Activated naive CD8-positive, alpha-beta T cell treated with anti-CD3 and anti-CD28 coated beads, Interleukin-2, amount 10 ng/mL, durations not matched to agents 7 days and 5 days (primary cell): ENCODE results near the gene KRTAP12-4. TPM values are rescaled to one million over a fixed set of nuclear protein-coding genes. Genes with fewer than 3 reads are reported as not detected.
"Not testable (repeated sequence)": the region's sequence is repeated elsewhere in the genome, so short reads cannot be mapped to it uniquely, and the experiment has no call there.

Experiments
- ATAC-seq: fragments of 150-1000 bp; cut with Tn5 transposase; one replicate; pipeline ENCODE4 v1.10.0; 2021; ENCODE audit warnings: low read depth, moderate library complexity
- POLR2A ChIA-PET: fragments of 350-600 bp; sonication (Branson Sonifier 250); formaldehyde crosslinking; loops from one replicate; lab custom pipeline; 2021; ENCODE audit warnings: antibody characterized with exemption; lab: Charles Lee
- DNase-seq: peaks from one replicate; pipeline ENCODE4 v3.0.0; 2021
- H3K27ac Mint-ChIP-seq: one replicate; pipeline ENCODE4 v1.8.0; 2022; ENCODE audit warnings: mild to moderate bottlenecking, mixed read lengths
- H3K27me3 Mint-ChIP-seq: one replicate; pipeline ENCODE4 v1.8.0; 2022; ENCODE audit warnings: mild to moderate bottlenecking, moderate library complexity, mixed read lengths
- H3K36me3 Mint-ChIP-seq: one replicate; pipeline ENCODE4 v1.8.0; 2021; ENCODE audit warnings: mild to moderate bottlenecking, mixed read lengths
- H3K4me1 Mint-ChIP-seq: one replicate; pipeline ENCODE4 v1.8.0; 2021; ENCODE audit warnings: mixed read lengths
- H3K4me3 Mint-ChIP-seq: one replicate; pipeline ENCODE4 v1.8.0; 2022; ENCODE audit warnings: mild to moderate bottlenecking, moderate library complexity, mixed read lengths
- H3K9me3 Mint-ChIP-seq: one replicate; pipeline ENCODE4 v1.8.0; 2021; ENCODE audit warnings: mixed read lengths
- total RNA-seq, 2 experiments: library from RNA; stranded (reverse); gene quantifications; one replicate each; pipeline ENCODE4 v1.2.3, GENCODE V29; 2021

Gene KRTAP12-4
- total RNA-seq, 2 experiments from 2014 or later: not detected

DNA sequence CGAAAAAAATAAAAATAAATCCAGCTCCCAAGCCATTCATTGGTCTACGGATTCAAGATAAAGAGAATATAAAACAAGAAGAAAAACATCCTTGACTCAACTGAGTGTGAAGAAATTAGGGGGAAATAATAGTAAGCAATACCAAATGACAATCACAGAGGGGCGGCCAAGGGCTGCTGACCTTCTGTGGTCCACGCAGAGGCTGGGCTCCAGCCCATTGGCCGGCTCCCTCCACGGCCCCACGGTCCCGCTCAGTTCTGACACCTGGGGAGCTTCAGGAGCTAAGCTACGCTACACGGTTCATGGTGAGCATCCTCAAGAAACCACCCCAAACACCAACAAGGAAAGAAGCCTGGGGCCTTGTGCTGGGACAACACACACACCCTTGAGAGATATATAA lies 42.1 kb upstream of the KRTAP12-4 start:
- H3K36me3 Mint-ChIP-seq: no peaks in the 10 kb centered on the region
- no peak overlapping the region for H3K27ac Mint-ChIP-seq
- no peak for DNase-seq
- no peak overlapping the region for H3K4me3 Mint-ChIP-seq
- POLR2A ChIA-PET: no interaction called here
- H3K4me1 Mint-ChIP-seq: no peaks in the 10 kb centered on the region
- no peak for ATAC-seq
- peaks cover 4% of the 10 kb centered on the region for H3K9me3 Mint-ChIP-seq
- H3K27me3 Mint-ChIP-seq: peaks cover 41% of the 10 kb centered on the region

DNA sequence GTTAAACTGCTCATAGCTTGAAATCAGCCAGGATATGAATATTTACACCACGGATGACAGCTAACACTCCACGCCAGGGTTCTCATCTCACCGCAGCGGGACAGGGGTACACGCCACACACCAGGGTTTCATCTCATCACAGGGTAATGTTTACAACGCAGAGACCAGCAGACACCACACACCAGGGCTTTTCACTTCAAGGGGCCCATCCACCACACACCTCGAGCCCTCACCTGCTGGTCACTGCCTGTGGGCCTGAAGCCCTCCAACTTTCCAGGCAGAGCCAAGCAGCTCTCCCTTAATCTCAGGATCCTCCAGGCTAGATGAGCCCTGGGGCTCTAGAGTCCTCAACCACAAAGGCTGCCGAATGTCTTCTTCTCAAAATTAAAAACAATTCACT lies 41.2 kb upstream of the KRTAP12-4 start:
- POLR2A ChIA-PET: no interaction called here
- H3K27me3 Mint-ChIP-seq: peaks cover 37% of the 10 kb centered on the region
- H3K27ac Mint-ChIP-seq: no peak overlapping the region

DNA sequence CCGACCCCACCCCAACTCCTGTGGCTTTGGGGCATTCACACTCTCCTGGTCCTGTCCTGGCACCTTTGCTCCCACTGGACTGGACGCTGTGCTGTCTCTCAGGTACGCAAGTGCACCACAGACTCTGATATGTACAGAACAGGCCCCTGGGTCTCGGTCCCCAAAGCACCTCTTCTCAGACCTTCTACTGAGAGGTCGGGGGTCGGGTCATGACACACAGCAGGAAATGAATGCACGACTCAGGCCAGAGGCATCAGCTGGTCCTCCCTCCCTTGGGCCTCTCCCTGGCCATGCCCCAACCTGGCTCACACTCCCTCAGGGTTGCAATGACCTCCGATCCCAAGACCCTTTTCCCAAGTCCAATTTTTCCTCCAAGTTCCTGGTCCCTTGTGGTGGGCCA lies 40.7 kb upstream of the KRTAP12-4 start:
- Mint-ChIP-seq H3K9me3 (peaks cover 5% of the 10 kb centered on the region), H3K4me3 (no peak overlapping the region), H3K27ac (no peak overlapping the region), H3K4me1 (no peaks in the 10 kb centered on the region), H3K27me3 (peaks cover 37% of the 10 kb centered on the region), H3K36me3 (no peaks in the 10 kb centered on the region)
- DNase-seq (no peak), ATAC-seq (no peak)
- POLR2A ChIA-PET: no interaction called here

More for the DNA sequence above, 41.2 kb upstream of the KRTAP12-4 start:
- Mint-ChIP-seq H3K9me3 (peaks cover 5% of the 10 kb centered on the region), H3K36me3 (no peaks in the 10 kb centered on the region), H3K4me3 (no peak overlapping the region), H3K4me1 (no peaks in the 10 kb centered on the region)
- no peak for ATAC-seq
- DNase-seq: no peak

DNA sequence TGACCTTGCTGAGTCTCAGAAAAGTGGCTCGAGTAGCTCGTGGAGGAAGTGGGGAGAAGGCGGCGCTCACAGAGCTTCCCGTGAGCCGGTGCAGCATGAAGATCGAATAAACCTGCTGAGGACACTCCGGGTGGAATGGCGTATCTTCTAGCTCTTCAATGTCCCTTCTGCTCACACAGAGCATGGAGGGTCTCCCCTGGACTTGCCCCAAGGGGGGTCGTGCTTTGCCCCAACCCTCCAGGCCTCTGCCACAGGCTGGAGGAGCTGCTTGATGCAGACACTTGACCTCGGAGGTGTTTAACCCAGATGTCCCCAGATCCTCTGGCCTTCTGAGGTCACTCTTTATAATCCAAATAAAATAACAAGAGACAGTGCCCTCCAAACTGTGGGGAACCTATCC lies 40.3 kb upstream of the KRTAP12-4 start:
- Mint-ChIP-seq H3K27me3 (peaks cover 34% of the 10 kb centered on the region), H3K27ac (no peak overlapping the region), H3K9me3 (peaks cover 5% of the 10 kb centered on the region), H3K4me3 (no peak overlapping the region), H3K4me1 (no peaks in the 10 kb centered on the region), H3K36me3 (no peaks in the 10 kb centered on the region)
- no peak for ATAC-seq
- no peak for DNase-seq
- POLR2A ChIA-PET: no interaction called here

DNA sequence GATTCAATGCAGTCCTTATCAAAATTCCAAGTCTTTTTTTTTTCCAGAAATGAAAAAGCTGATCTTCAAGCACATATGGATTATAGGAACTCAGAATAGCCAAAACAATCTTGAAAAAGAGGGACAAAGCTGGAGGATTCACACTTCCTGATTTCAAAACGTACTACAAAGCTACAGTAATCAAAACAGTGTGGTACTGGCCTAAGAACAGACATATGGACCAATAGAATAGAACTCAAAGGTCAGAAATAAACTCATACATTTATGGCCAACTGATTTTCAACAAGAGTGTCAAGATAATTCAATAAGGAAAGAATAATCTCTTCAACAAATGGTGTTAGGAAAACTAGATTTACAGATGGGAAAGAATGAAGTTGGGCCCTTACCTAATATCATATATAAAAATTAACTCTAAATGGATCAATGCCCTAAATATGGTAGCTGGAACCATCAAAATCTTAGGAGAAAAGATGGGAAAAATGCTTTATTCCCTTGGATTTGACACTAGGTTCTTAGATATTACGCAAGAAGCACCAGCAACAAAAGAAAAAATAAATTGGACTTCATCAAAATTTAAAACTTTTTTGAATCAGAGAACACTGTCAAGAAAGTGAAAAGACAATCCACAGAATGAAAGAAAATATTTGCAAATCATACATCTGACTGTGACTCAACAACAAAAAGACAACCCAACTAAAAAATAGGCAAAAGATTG lies 38.5 kb upstream of the KRTAP12-4 start:
- DNase-seq (no peak), ATAC-seq (no peak)
- Mint-ChIP-seq H3K9me3 (peaks cover 5% of the 10 kb centered on the region), H3K4me1 (no peaks in the 10 kb centered on the region), H3K36me3 (no peaks in the 10 kb centered on the region), H3K4me3 (no peak overlapping the region), H3K27ac (no peak overlapping the region), H3K27me3 (peaks cover 22% of the 10 kb centered on the region)
- POLR2A ChIA-PET: no interaction called here

DNA sequence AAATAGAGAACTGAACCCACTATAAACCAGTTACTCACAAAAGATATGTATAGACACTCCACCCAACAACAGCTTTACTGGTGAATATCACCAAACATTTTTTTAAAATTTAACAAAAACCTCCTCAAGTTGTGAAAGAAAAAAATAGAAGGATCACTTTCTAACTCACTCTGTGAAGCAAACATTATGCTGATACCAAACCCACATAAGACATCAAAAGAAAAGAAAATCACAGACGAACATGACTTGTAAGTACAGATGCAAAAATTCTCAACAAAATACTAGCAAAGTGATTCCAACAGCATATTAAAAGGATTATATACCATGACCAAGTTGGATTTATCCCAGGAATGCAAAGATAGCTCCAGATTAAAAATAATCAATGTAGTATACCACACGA lies 37.2 kb upstream of the KRTAP12-4 start:
- ATAC-seq (no peak), DNase-seq (no peak)
- H3K36me3 Mint-ChIP-seq: no peaks in the 10 kb centered on the region
- H3K4me1 Mint-ChIP-seq: no peaks in the 10 kb centered on the region
- peaks cover 10% of the 10 kb centered on the region for H3K27me3 Mint-ChIP-seq
- no peak overlapping the region for H3K4me3 Mint-ChIP-seq
- H3K27ac Mint-ChIP-seq: no peak overlapping the region
- H3K9me3 Mint-ChIP-seq: peaks cover 5% of the 10 kb centered on the region
- POLR2A ChIA-PET: no interaction called here

DNA sequence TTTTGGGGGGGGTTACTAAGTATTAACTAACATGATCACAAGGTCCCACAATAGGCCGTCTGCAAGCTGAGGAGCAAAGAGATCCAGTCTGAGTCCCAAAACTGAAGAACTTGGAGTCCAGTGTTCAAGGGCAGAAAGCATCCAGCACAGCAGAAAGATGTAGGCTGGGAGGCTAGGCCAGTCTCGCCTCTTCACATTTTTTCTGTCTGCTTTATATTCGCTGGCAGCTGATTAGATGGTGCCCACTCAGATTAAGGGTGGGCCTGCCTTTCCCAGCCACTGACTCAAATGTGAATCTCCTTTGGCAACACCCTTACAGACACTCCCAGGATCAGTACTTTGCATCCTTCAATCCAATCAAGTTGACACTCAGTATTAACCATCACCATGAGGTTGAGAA lies 35.3 kb upstream of the KRTAP12-4 start:
- H3K4me3 Mint-ChIP-seq, ATAC-seq, H3K27ac Mint-ChIP-seq, H3K4me1 Mint-ChIP-seq, H3K9me3 Mint-ChIP-seq, POLR2A ChIA-PET, H3K27me3 Mint-ChIP-seq, DNase-seq, H3K36me3 Mint-ChIP-seq: not testable (repeated sequence)

DNA sequence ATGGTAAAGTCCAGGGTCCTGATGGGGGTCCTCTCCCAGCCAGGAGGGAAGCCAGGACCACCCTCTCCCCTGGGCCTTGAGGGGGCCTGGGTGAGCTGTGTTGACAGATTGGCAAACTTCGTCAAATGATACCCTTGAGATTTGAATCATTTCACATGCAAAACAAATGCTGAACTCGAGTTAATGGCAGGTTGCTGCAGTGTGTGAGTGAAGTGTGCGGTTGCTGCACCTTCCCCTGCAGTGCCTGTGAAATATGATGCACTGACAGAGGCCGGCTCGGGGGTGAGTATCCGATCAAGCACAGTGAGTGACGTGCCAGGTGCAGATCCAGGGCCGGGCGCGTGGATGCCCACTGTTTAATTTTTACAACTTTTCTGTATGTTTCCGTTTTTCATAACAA lies 33.2 kb upstream of the KRTAP12-4 start:
- POLR2A ChIA-PET: no interaction called here
- ATAC-seq: no peak
- DNase-seq: no peak
- Mint-ChIP-seq H3K27me3 (peaks cover 3% of the 10 kb centered on the region), H3K4me1 (peaks cover 5% of the 10 kb centered on the region), H3K36me3 (no peaks in the 10 kb centered on the region), H3K9me3 (peaks cover 3% of the 10 kb centered on the region), H3K4me3 (no peak overlapping the region), H3K27ac (no peak overlapping the region)

DNA sequence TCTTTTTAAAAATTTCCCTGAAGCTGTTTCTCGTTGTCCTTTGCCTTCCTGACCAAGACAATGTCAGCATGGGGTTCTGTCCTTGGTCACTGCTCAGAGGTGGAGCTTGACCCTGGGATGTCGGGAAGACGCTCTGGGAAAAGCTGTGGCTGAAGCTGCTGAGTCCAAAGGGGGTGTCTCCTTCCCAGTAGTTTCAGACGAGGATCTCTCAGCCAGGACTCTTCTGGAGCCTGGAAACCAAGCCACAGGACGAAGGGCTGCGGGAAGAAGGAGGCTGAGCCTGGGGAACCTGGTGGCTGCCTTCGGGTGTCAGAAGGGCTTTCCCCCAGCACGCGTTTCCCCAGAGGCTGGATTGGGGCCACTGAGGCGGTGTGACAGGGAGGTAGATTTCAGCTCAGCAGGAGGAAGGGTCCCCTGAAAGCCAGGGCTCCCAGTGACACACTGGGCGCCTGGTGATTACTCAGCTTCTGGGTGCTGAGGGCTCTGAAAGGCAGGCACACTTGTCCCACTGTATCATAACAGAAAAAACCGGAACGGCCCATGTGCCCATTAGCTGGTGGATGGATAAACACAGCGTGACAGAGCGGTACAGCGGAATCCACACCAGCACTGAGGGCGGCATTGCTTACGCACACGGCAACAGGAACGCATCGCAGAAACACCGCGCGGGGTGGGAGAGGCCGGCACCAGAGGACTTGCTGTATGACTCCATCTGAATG lies 32.5 kb upstream of the KRTAP12-4 start:
- peak overlapping the region; percentile 12 for H3K27ac Mint-ChIP-seq
- peaks cover 5% of the 10 kb centered on the region for H3K4me1 Mint-ChIP-seq
- DNase-seq: no peak
- H3K9me3 Mint-ChIP-seq: peaks cover 1% of the 10 kb centered on the region
- POLR2A ChIA-PET: no interaction called here
- peaks cover 5% of the 10 kb centered on the region for H3K27me3 Mint-ChIP-seq
- no peak for ATAC-seq
- H3K36me3 Mint-ChIP-seq: no peaks in the 10 kb centered on the region
- no peak overlapping the region for H3K4me3 Mint-ChIP-seq

DNA sequence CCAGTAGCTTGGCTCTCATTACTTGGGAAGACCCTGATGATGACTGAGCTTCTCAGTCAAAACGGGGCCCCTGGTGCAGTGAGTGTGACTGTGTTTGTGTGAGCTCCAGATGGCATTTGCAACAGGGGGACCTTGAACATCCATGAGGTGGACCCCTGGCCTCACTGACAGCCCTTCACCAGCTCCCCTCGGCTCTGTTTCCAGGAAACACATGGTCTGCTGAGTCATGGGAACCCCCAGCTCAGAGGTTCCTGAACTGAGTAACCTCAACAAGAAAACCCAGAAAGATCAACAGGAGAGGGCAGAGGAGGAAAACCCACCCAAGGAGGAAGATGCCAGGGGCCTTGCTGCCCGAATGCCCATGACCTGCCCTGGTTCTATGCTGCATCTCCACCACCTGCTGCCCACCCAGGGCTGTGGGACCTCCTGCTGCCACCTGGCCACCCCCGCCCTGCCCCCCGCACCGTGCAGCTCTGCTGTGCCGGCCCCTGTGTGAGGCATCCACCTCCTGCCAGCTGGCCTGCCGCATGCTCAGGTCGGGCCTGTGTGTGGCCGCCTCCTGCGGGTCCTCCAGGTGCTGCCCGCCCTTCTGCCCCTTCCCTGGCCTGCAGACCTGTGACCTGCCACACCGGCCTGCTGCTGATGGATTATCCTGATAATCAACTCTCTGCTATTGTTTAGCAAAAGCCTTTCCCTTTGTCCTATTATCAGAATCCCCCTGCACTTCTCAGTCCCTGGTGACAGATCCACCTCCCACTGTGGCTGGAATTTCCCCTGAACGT lies 31.7 kb upstream of the KRTAP12-4 start:
- DNase-seq (no peak), ATAC-seq (no peak)
- POLR2A ChIA-PET: no interaction called here
- H3K4me3 Mint-ChIP-seq: no peak overlapping the region
- H3K9me3 Mint-ChIP-seq: peaks cover 1% of the 10 kb centered on the region
- peaks cover 6% of the 10 kb centered on the region for H3K27me3 Mint-ChIP-seq
- H3K36me3 Mint-ChIP-seq: no peaks in the 10 kb centered on the region
- no peak overlapping the region for H3K27ac Mint-ChIP-seq
- peaks cover 5% of the 10 kb centered on the region for H3K4me1 Mint-ChIP-seq

DNA sequence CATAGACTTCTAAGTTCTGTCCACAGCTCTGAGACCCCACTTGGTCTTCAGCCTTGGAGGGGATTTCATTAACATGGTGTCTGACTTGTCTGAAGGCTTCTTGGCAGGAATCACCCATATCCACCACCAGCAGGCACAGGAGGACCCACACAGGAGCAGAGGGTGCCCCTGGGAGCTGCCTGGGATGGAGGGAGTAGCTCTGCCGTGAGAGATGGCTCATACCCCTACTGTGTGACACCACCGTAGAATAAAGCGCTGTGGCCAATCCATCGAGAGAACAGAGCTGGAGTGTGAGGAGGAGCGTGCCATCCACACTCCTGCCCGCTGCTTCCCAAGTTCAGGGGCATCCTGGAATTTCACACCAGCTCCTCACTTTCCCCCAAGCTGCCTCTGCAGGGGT lies 30.6 kb upstream of the KRTAP12-4 start:
- H3K27me3 Mint-ChIP-seq, H3K4me3 Mint-ChIP-seq, H3K27ac Mint-ChIP-seq, DNase-seq, H3K36me3 Mint-ChIP-seq, H3K9me3 Mint-ChIP-seq, ATAC-seq, POLR2A ChIA-PET, H3K4me1 Mint-ChIP-seq: not testable (repeated sequence)

DNA sequence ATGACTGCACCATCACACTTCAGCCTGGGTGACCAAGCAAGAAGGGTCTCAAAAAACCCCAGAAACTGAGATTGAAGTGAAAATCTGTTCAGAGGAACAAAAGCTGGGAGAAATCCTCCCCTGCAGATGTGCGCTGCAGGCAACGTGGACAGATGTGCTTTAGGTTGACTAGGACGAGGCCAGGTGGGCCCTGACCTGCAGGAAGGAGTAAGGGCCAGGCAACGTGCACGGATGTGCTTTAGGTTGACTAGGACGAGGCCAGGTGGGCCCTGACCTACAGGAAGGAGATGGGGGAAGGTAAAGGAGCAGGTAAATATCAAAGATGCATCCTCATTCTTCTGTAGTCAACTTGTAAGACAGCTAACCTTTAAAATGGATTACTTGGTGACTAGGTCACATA lies 30.0 kb upstream of the KRTAP12-4 start:
- Mint-ChIP-seq H3K9me3 (no peaks in the 10 kb centered on the region), H3K27me3 (peaks cover 11% of the 10 kb centered on the region), H3K4me1 (peaks cover 5% of the 10 kb centered on the region), H3K36me3 (no peaks in the 10 kb centered on the region), H3K4me3 (no peak overlapping the region), H3K27ac (no peak overlapping the region)
- POLR2A ChIA-PET: no interaction called here
- no peak for ATAC-seq
- DNase-seq: no peak

DNA sequence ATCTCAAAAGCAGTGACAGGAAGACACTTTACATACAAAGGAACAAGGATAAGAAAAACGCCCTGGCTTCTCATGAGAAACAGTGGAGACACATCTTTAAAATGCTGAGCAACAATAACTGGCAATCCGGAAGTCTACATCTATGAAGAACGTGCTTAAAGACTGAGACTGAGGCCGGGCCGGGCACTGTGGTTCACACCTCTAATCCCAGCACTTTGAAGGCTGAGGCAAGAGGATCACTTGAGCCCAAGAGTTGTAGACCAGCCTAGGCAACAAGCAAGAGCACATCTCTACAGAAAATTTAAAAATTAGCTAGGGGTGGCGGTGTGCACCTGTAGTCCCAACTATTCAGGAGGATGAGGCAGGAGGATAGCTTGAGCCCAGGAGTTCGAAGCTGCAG lies 29.6 kb upstream of the KRTAP12-4 start:
- Mint-ChIP-seq H3K4me1 (peaks cover 5% of the 10 kb centered on the region), H3K27ac (no peak overlapping the region), H3K27me3 (peaks cover 12% of the 10 kb centered on the region), H3K9me3 (no peaks in the 10 kb centered on the region), H3K36me3 (no peaks in the 10 kb centered on the region), H3K4me3 (no peak overlapping the region)
- DNase-seq: no peak
- no peak for ATAC-seq
- POLR2A ChIA-PET: no interaction called here
